Fibroblast of skin of right biceps (primary cell): ENCODE data around the gene RAB6B.
"Not testable (repeated sequence)": the region's sequence is repeated elsewhere in the genome, so short reads cannot be mapped to it uniquely, and the experiment has no call there.

ENCODE experiments used
- DNase-seq: peaks from one replicate; pipeline ENCODE4 v3.0.0-alpha.2; 2013

Gene RAB6B

GRCh38 chr3:133804896-133805295 is 90.8 kb downstream of the RAB6B start:
- DNase-seq, result no peak

GRCh38 chr3:133803469-133803868 is 92.2 kb downstream of the RAB6B start:
- DNase-seq, result no peak

- no peak for DNase-seq
These were observed 95.7 kb downstream of the RAB6B start for GRCh38 chr3:133799794-133800585.

GRCh38 chr3:133797396-133798105 is 98.1 kb downstream of the RAB6B start:
- no peak for DNase-seq

GRCh38 chr3:133792171-133792763 is 103.4 kb downstream of the RAB6B start:
- DNase-seq, result peak; percentile 27

GRCh38 chr3:133788024-133788423 is 107.7 kb downstream of the RAB6B start:
- DNase-seq, result no peak

- DNase-seq, result no peak
These were observed 111.9 kb downstream of the RAB6B start for GRCh38 chr3:133783762-133784161.

- DNase-seq, result no peak
These were observed 113.2 kb downstream of the RAB6B start for GRCh38 chr3:133782454-133782853.

- DNase-seq, result no peak
These were observed 114.1 kb downstream of the RAB6B start for GRCh38 chr3:133781570-133781969.

GRCh38 chr3:133780756-133781155 is 114.9 kb downstream of the RAB6B start:
- DNase-seq, result not testable (repeated sequence)

GRCh38 chr3:133779626-133780203 is 116.0 kb downstream of the RAB6B start:
- no peak for DNase-seq

- DNase-seq, result no peak
These were observed 117.7 kb downstream of the RAB6B start for GRCh38 chr3:133777807-133778568.

- DNase-seq, result no peak
These were observed 118.8 kb downstream of the RAB6B start for GRCh38 chr3:133776794-133777438.

GRCh38 chr3:133775835-133776234 is 119.8 kb downstream of the RAB6B start:
- no peak for DNase-seq

- DNase-seq, result no peak
These were observed 120.4 kb downstream of the RAB6B start for GRCh38 chr3:133775309-133775708.
